GM18868 (cell line): ENCODE data around the gene FXYD5.
"Not testable (repeated sequence)": the region's sequence is repeated elsewhere in the genome, so short reads cannot be mapped to it uniquely, and the experiment has no call there.

Experiments
- ATAC-seq: cut with Tn5 transposase; IDR thresholded peaks from one replicate; pipeline ENCODE4 v1.9.1; 2021; ENCODE audit warnings: mild to moderate bottlenecking, moderate library complexity; ENCODE audit not compliant: unreplicated experiment

The FXYD5 gene

GRCh38 chr19:35136977-35137702 is 17.4 kb upstream of the FXYD5 start:
- ATAC-seq: no peak

DNA sequence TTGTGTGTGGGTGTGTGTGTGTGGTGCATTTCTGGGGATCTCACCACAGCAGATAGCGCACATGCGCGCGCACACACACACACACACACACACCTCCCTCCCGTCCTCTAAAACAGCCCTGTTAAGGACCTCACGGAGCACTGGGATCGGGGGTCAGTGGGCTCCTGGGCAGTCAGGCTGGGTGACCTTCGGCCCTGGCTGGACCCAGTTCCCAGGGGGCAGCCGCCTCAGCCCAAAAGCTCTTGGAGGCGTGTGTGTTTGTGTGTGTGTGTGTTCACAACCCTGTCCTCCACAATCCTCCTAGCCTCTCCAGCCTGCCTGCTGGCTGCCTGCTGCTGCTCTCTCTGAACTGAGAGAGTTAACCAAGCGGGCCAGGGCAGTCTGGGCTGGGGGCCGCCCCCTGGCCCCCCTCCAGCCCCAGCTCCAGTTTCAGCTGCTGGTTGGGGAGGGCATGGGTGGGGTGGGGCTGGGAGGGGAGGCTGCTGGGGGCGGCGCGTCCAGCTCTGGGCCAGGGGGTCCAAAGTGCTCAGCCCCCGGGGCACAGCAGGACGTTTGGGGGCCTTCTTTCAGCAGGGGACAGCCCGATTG is 16.1 kb upstream of the FXYD5 start, which contains the start of gene FXYD1:
TSS of gene FXYD1 (plus strand) at position 520 of the 588 bp plus-strand sequence. CDS start 1,256 bp downstream, outside the sequence.
- ATAC-seq: no peak

DNA sequence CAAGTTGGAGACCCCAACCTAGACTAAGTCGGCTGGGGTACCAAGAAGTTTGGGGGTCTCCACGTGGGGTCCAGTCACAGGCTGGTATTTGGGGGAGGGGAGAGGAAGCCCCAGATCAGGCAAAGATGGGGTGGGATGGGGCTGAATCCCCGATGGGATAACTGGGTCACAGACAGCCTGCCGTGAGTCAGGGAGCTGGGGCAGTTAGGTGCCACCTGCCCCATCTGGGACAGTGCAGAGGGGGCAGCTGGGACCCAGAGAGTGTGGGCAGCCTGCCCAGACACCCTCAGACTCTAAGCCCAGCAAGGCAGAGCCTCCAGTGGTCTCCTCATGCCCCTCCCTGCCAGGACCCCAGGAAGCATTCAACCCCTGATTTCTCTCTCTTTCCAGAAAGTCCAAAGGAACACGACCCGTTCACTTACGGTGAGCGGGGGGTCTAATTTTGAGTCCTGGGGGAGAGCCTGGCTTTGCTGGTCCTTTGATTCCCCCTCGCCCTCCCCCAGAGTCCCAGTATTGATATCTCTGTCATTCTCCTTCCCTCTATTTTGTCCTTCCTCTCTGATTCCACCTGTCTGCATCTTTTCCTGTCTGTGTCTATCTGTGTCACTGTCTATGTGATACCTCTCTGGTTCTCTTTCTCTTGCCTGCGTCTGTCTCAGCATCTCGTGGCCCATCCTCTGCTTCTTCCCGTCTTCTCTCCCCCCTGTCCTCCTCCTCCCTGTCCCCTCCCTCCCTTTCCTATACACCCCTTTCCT is 14.2 kb upstream of the FXYD5 start:
- no peak for ATAC-seq

DNA sequence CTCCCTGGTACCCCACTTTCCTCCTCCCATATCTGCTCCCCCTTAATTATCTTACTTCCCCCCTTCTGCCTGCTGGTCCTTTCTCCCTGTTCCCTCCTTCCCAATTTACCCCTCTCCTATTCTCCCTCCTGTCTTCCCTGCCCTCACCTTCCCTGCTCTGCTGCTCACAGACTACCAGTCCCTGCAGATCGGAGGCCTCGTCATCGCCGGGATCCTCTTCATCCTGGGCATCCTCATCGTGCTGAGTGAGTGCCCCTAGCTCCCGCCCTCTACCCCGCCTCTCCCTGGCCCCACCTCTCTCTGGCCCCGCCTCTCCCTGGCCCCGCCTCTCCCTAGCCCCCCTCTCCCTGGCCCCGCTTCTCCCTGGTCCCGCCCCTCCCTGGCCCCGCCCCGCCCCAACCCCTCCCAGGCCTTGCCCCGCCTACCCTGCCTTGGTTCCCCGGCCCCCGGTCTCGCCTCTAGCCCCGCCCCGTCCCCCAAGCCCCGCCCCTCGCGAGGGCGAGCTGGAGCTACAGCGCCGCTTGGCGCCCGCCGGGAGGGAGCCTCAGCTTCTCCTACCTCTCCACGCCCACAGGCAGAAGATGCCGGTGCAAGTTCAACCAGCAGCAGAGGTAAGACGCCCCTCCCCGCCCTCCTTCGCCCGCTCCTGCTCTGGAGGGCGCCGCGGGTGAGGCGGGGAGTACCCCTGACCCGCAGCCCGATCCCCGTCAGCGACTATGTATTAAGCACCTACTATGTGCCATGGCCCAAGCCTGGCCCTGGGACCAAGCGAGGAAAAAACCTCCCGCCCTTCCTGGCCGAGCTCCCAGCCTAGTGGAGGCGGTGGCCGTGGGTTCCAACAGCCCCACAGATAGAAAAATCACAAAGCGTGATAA is 13.3 kb upstream of the FXYD5 start:
- ATAC-seq: peak; percentile 68

GRCh38 chr19:35141837-35142605 is 12.5 kb upstream of the FXYD5 start:
- ATAC-seq: no peak

GRCh38 chr19:35142606-35143230 is 11.8 kb upstream of the FXYD5 start:
- no peak for ATAC-seq

- no peak for ATAC-seq
These were observed 11.3 kb upstream of the FXYD5 start, which contains the start of gene FXYD7 for GRCh38 chr19:35143231-35143715. Gene FXYD7, plus strand, starts transcription at chr19:35143255. Its CDS starts 79 bp downstream, at chr19:35143334.

DNA sequence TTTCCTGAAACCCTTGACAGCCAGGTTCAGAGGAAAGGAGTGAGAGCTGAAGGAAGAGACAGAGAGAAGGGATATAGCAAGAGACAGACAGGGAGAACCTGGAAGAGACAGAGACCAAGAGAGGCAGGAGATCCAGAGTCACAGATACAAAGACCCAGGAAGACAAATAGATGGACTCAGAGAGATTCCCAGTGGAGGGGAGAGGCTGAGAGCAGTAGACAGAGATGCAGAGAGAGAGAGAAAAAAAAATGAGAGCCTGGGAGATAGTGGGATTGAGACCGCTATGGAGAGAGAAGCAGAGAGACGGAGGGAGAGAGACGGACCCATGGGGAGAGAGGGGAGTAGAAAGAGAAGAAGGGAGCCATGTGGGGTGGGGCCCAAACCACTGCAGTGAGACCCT is 10.7 kb upstream of the FXYD5 start:
- no peak for ATAC-seq

DNA sequence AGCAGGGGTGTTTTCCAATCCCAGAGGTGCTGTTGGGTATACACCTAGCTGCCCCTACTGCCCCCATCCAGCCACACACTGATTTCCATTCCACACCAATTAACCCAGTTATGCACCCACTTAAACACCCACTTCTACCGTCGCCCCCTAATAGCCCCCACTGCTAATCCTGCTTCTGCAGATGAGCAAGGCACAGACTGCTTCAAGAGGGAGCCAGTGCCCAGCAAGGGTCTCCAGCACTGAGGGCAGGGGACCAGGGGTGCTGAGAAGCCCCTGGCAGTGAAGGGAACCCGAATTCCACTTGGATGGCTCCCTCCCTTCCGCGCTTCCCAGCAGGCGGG is 10.3 kb upstream of the FXYD5 start:
- no peak for ATAC-seq

DNA sequence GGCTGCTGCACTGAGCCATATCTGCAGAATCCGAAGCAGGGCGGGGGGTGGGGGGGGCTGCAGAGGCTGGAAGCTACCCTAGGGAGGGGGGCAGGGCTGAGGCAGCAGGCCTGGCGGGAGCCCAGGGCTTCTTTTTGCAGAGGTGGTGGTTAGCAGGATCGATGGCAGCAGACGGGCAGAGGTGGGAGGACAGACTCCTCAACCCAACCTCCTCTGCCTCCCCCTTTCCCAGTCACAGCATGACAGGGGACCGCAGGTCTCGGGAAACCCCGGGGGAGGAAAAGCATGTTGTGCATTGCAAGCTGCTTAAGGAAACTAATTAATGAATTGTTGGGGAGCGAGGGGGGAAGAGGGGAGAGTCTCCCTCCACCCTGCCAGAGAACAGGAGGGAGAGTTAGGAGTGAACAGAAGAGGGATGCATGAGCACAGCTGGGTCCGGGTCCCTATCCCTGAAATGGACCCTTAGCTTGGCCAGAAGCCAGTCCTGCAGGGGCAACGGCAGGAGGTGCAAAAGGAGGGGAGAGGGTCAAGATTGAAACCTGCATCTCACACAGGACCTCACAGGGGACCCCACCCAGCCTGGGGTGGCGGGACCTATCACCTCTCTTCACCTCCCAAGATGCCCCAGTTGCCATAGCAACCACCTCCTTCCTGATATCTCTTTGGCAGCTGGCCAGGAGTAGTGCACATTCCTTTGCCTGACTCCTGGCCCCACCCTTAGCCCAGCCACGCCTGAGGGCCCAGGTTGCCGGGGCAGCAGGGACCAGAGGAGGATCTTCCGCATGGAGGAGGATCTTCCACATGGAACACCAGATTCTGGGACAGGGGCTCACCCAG is 9.7 kb upstream of the FXYD5 start:
- ATAC-seq: no peak

GRCh38 chr19:35146746-35147459 is 7.6 kb upstream of the FXYD5 start:
- no peak for ATAC-seq

DNA sequence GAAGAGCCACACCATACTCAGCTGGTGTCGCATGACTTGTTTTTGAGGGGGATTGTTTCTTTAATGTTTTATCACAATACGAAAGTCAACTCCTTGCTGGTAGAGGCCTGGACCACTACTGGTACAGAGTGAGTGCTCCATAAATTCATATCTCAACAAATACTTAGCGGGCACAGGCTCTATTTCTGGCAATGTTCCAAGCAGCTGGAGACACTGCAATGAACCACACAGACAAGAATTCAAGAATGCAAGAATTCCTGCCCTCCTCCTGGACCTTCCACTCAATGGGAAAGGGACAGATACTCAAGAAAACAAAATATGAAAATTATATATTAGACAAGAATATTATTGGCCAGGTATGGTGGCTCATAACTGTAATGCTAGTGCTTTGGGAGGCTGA is 5.1 kb upstream of the FXYD5 start:
- ATAC-seq: no peak

GRCh38 chr19:35150445-35150844 is 4.1 kb upstream of the FXYD5 start:
- no peak for ATAC-seq

DNA sequence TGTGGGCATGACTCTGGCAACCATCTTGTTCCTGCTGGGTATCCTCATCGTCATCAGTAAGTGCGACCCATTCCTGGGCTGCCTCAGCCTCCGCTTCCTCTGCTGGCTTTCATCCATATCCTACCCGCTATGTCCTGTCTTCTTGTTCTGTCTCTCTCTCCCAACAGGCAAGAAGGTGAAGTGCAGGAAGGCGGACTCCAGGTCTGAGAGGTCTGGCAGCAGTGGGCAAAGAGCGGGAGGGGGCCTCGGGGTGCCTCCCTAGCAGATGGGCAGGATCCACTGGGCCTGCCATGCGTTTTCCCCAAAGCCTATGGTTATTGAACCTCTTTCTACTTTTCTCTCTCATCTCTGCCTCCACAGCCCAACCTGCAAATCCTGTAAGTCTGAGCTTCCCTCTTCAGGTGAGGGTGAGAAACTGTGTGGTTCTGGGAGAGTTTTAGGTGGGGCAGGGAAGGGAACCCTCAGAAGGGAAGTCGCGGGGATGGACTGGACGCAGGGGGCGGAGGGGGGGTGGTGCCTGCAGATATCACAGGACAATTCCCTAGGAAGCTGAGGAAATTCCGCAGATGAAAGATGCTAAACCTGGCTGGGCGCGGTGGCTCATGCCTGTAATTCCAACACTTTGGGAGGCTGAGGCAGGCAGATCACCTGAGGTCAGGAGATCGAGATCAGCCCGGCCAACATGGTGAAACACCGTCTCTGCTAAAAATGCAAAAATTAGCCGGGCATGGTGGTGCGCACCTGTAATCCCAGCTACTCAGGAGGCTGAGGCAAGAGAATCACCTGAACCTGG is 3.1 kb upstream of the FXYD5 start:
- no peak for ATAC-seq

DNA sequence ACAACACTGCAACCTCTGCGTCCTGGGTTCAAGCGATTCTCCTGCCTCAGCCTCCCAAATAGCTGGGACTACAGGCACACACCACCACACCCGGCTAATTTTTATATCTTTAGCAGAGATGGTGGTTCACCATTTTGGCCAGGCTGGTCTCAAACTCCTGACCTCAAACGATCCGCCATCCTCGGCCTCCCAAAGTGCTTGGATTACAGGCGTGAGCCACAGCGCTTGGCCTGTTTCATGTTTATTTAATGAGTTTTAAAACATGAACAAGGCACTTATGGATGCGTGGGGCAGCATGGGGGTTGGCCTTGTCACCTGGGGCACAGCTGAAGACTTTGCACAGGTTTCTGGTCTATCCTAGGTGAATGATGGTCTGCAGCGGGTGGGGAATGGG is 1.4 kb upstream of the FXYD5 start:
- ATAC-seq: not testable (repeated sequence)

GRCh38 chr19:35153701-35154524 is 622 bp upstream of the FXYD5 start:
- ATAC-seq: no peak
